DND-41 (cell line): ENCODE data around the gene CCBE1.

Source experiments
- ATAC-seq: fragments of 200-7000 bp; cut with Tn5 transposase; 3 replicates; pipeline ENCODE4 v1.9.1; 2021; ENCODE audit warnings: low read depth; ENCODE audit not compliant: insufficient read depth
- DNase-seq: peaks from one replicate; pipeline ENCODE4 v3.0.0-alpha.2; 2020
- H2AFZ ChIP-seq: 2 replicates; pipeline ENCODE4 v1.6.0; 2012; ENCODE audit warnings: low read depth, low read length
- H3K27ac ChIP-seq: 2 replicates; pipeline ENCODE4 v1.5.1; 2012; ENCODE audit warnings: low read length, inconsistent platforms
- H3K27me3 ChIP-seq: fragments of 200-600 bp; sonication (generic); 2 replicates; pipeline ENCODE4 v1.6.0; 2012; ENCODE audit warnings: low read length, mild to moderate bottlenecking, inconsistent platforms; ENCODE audit not compliant: insufficient read depth, poor library complexity
- H3K36me3 ChIP-seq: 2 replicates; pipeline ENCODE4 v1.5.1; 2012; ENCODE audit warnings: low read length, inconsistent platforms; ENCODE audit not compliant: insufficient read depth
- H3K4me1 ChIP-seq: 2 replicates; pipeline ENCODE4 v1.5.1; 2012; ENCODE audit warnings: mild to moderate bottlenecking, low read length; ENCODE audit not compliant: insufficient read depth
- H3K4me2 ChIP-seq: 2 replicates; pipeline ENCODE4 v1.6.0; 2012; ENCODE audit warnings: mild to moderate bottlenecking, moderate library complexity, low read length, inconsistent platforms; ENCODE audit not compliant: insufficient read depth
- H3K4me3 ChIP-seq, 2 experiments: fragments of 200-600 bp in 1 of 2; shearing (Covaris generic) in 1 of 2; 2 replicates each; pipeline ENCODE4 v1.5.1; 2012 to 2016; ENCODE audit warnings: inconsistent platforms in 2 of 2, low read length in 2 of 2, mild to moderate bottlenecking in 2 of 2, low read depth in 1 of 2, moderate library complexity in 1 of 2
- H3K79me2 ChIP-seq: 2 replicates; pipeline ENCODE4 v1.6.0; 2012; ENCODE audit warnings: low read length, inconsistent platforms; ENCODE audit not compliant: insufficient read depth
- H3K9ac ChIP-seq: 2 replicates; pipeline ENCODE4 v1.6.0; 2012; ENCODE audit warnings: low read depth, mild to moderate bottlenecking, inconsistent platforms, low read length, moderate library complexity
- H3K9me3 ChIP-seq: 2 replicates; pipeline ENCODE4 v1.5.1; 2012; ENCODE audit warnings: low read length, moderate library complexity, mild to moderate bottlenecking, inconsistent platforms; ENCODE audit not compliant: insufficient read depth, severe bottlenecking
- H4K20me1 ChIP-seq: 2 replicates; pipeline ENCODE4 v1.6.0; 2012; ENCODE audit warnings: low read length; ENCODE audit not compliant: insufficient read depth
- CTCF ChIP-seq: IDR thresholded peaks from 2 replicates; pipeline ENCODE4 v1.5.1; 2012; ENCODE audit warnings: borderline replicate concordance, low read length, moderate library complexity, mild to moderate bottlenecking; ENCODE audit not compliant: poor library complexity, severe bottlenecking; ENCODE audit errors: extremely low read depth
- EZH2 ChIP-seq: IDR thresholded peaks from 3 replicates; pipeline ENCODE4 v1.6.1; 2012; ENCODE audit warnings: borderline replicate concordance, low read depth, mild to moderate bottlenecking, moderate library complexity, low read length, inconsistent platforms; ENCODE audit not compliant: severe bottlenecking

Gene CCBE1

GRCh38 chr18:59509481-59510442, 187.5 kb downstream of the CCBE1 start:
- ATAC-seq (no peak), DNase-seq (no peak)
- no peaks in the 10 kb centered on the region for H3K79me2 ChIP-seq
- H4K20me1 ChIP-seq = no peaks in the 10 kb centered on the region
- no peaks in the 10 kb centered on the region for H3K4me1 ChIP-seq
- H3K36me3 ChIP-seq = no peaks in the 10 kb centered on the region
- no peak overlapping the region for H3K9ac ChIP-seq
- no peak overlapping the region for H3K4me3 ChIP-seq
- no peaks in the 10 kb centered on the region for H3K9me3 ChIP-seq
- TF ChIP-seq EZH2 = no peak
- TF ChIP-seq CTCF = no peak
- H3K27me3 ChIP-seq = peaks cover 5% of the 10 kb centered on the region
- no peak overlapping the region for H3K4me2 ChIP-seq
- H3K27ac ChIP-seq = no peak overlapping the region
- H2AFZ ChIP-seq = no peak overlapping the region

- no peak overlapping the region for H3K4me3 ChIP-seq
- H3K79me2 ChIP-seq = no peaks in the 10 kb centered on the region
- no peak for ATAC-seq
- no peaks in the 10 kb centered on the region for H3K4me1 ChIP-seq
- H4K20me1 ChIP-seq = no peaks in the 10 kb centered on the region
- no peak overlapping the region for H2AFZ ChIP-seq
- no peak overlapping the region for H3K27ac ChIP-seq
- H3K4me2 ChIP-seq = no peak overlapping the region
- TF ChIP-seq CTCF = no peak
- no peak for TF ChIP-seq EZH2
- no peaks in the 10 kb centered on the region for H3K9me3 ChIP-seq
- H3K36me3 ChIP-seq = no peaks in the 10 kb centered on the region
- DNase-seq = no peak
- no peak overlapping the region for H3K9ac ChIP-seq
- H3K27me3 ChIP-seq = peaks cover 5% of the 10 kb centered on the region
Observed at GRCh38 chr18:59505356-59505755, 191.9 kb downstream of the CCBE1 start.

GRCh38 chr18:59502274-59503175, 194.7 kb downstream of the CCBE1 start:
- no peaks in the 10 kb centered on the region for H3K4me1 ChIP-seq
- no peaks in the 10 kb centered on the region for H3K27me3 ChIP-seq
- no peak overlapping the region for H3K4me2 ChIP-seq
- no peaks in the 10 kb centered on the region for H4K20me1 ChIP-seq
- H3K4me3 ChIP-seq = no peak overlapping the region
- no peak for ATAC-seq
- H3K36me3 ChIP-seq = no peaks in the 10 kb centered on the region
- no peaks in the 10 kb centered on the region for H3K9me3 ChIP-seq
- H2AFZ ChIP-seq = no peak overlapping the region
- H3K27ac ChIP-seq = no peak overlapping the region
- no peak for TF ChIP-seq EZH2
- TF ChIP-seq CTCF = no peak
- H3K9ac ChIP-seq = no peak overlapping the region
- DNase-seq = no peak
- no peaks in the 10 kb centered on the region for H3K79me2 ChIP-seq
